ENCODE measurements around the gene SLC29A2.
"Not testable (repeated sequence)": the region's sequence is repeated elsewhere in the genome, so short reads cannot be mapped to it uniquely, and the experiment has no call there.

The SLC29A2 gene

GRCh38 chr11:66386171-66387069 is 14.9 kb upstream of the SLC29A2 start:
- FAIRE-seq (no peak), DNase-seq (ENCODE audit: low spot score) (peak; percentile 59)

GRCh38 chr11:66384316-66384715 is 12.8 kb upstream of the SLC29A2 start:
- DNase-seq (ENCODE audit: low spot score); FAIRE-seq: not testable (repeated sequence)

GRCh38 chr11:66380264-66380663 is 8.7 kb upstream of the SLC29A2 start:
- FAIRE-seq; DNase-seq (ENCODE audit: low spot score): not testable (repeated sequence)

- FAIRE-seq; DNase-seq (ENCODE audit: low spot score): not testable (repeated sequence)
Measured at GRCh38 chr11:66373690-66374287, 2.2 kb upstream of the SLC29A2 start.

- DNase-seq (ENCODE audit: low spot score): no peak
- FAIRE-seq: no peak
Measured at GRCh38 chr11:66373265-66373664, 1.7 kb upstream of the SLC29A2 start.

GRCh38 chr11:66369073-66369894 is 2.3 kb downstream of the SLC29A2 start:
- no peak for FAIRE-seq
- no peak for DNase-seq (ENCODE audit: low spot score)

GRCh38 chr11:66368484-66368883 is 3.1 kb downstream of the SLC29A2 start:
- FAIRE-seq (no peak), DNase-seq (ENCODE audit: low spot score) (no peak)

GRCh38 chr11:66367561-66368312 is 3.8 kb downstream of the SLC29A2 start:
- DNase-seq (ENCODE audit: low spot score) (no peak), FAIRE-seq (no peak)

- no peak for DNase-seq (ENCODE audit: low spot score)
- no peak for FAIRE-seq
Measured at GRCh38 chr11:66366844-66367477, 4.6 kb downstream of the SLC29A2 start.

- FAIRE-seq (no peak), DNase-seq (ENCODE audit: low spot score) (no peak)
Measured at GRCh38 chr11:66365711-66366619, 5.6 kb downstream of the SLC29A2 start.

GRCh38 chr11:66365166-66365565 is 6.4 kb downstream of the SLC29A2 start:
- FAIRE-seq: no peak
- no peak for DNase-seq (ENCODE audit: low spot score)

- no peak for FAIRE-seq
- DNase-seq (ENCODE audit: low spot score): no peak
Measured at GRCh38 chr11:66363805-66364535, 7.6 kb downstream of the SLC29A2 start.

- FAIRE-seq (no peak), DNase-seq (ENCODE audit: low spot score) (no peak)
Measured at GRCh38 chr11:66363187-66363601, 8.4 kb downstream of the SLC29A2 start.

GRCh38 chr11:66362481-66363147 is 8.9 kb downstream of the SLC29A2 start:
- FAIRE-seq: no peak
- DNase-seq (ENCODE audit: low spot score): no peak

GRCh38 chr11:66361502-66361941 is 10.0 kb downstream of the SLC29A2 start:
- no peak for DNase-seq (ENCODE audit: low spot score)
- FAIRE-seq: no peak

- FAIRE-seq (no peak), DNase-seq (ENCODE audit: low spot score) (no peak)
Measured at GRCh38 chr11:66360406-66361073, 11.0 kb downstream of the SLC29A2 start.

GRCh38 chr11:66359662-66360087 is 11.9 kb downstream of the SLC29A2 start:
- FAIRE-seq (no peak), DNase-seq (ENCODE audit: low spot score) (no peak)

All from RCC 7860 (cell line).